BE2C (cell line): ENCODE data around the gene RAB40B.

Experiments used
- DNase-seq: peaks from one replicate; pipeline ENCODE4 v3.0.0-alpha.2; 2020
- H3K27me3 ChIP-seq: fragments of 250-450 bp; sonication (Bioruptor Pico); 2 replicates; pipeline ENCODE4 v1.5.1; 2020; ENCODE audit warnings: mild to moderate bottlenecking
- H3K36me3 ChIP-seq: fragments of 250-450 bp; sonication (Bioruptor Pico); 2 replicates; pipeline ENCODE4 v1.5.1; 2020; ENCODE audit warnings: mild to moderate bottlenecking
- H3K4me1 ChIP-seq: fragments of 250-450 bp; sonication (Bioruptor Pico); 2 replicates; pipeline ENCODE4 v1.5.1; 2020
- H3K4me3 ChIP-seq: 2 replicates; pipeline ENCODE4 v1.5.1; 2011; ENCODE audit warnings: low read depth, low read length
- H3K9me3 ChIP-seq: fragments of 250-450 bp; sonication (Bioruptor Pico); 2 replicates; pipeline ENCODE4 v1.5.1; 2020
- CTCF ChIP-seq: IDR thresholded peaks from 2 replicates; pipeline ENCODE4 v1.5.1; 2012; ENCODE audit warnings: mild to moderate bottlenecking, low read depth, low read length

RAB40B gene

GRCh38 chr17:82681547-82681946 is 17.0 kb downstream of the RAB40B start:
- H3K36me3 ChIP-seq, result no peaks in the 10 kb centered on the region
- no peaks in the 10 kb centered on the region for H3K4me1 ChIP-seq
- DNase-seq, result no peak
- TF ChIP-seq CTCF, result no peak
- peaks cover 4% of the 10 kb centered on the region; the same call in 1 of the 2 replicates for H3K9me3 ChIP-seq
- no peaks in the 10 kb centered on the region for H3K27me3 ChIP-seq
- no peak overlapping the region for H3K4me3 ChIP-seq

GRCh38 chr17:82679586-82680465 is 18.7 kb downstream of the RAB40B start:
- TF ChIP-seq CTCF, result no peak
- Histone ChIP-seq H3K9me3 (peaks cover 4% of the 10 kb centered on the region; the same call in 1 of the 2 replicates), H3K4me1 (no peaks in the 10 kb centered on the region), H3K36me3 (no peaks in the 10 kb centered on the region), H3K27me3 (no peaks in the 10 kb centered on the region), H3K4me3 (no peak overlapping the region)
- DNase-seq, result no peak

- Histone ChIP-seq H3K4me3 (no peak overlapping the region), H3K4me1 (no peaks in the 10 kb centered on the region), H3K9me3 (peaks cover 4% of the 10 kb centered on the region; the same call in 1 of the 2 replicates), H3K27me3 (no peaks in the 10 kb centered on the region), H3K36me3 (no peaks in the 10 kb centered on the region)
- TF ChIP-seq CTCF, result no peak
- DNase-seq, result no peak
Observed at GRCh38 chr17:82678265-82678891, 20.1 kb downstream of the RAB40B start.

- Histone ChIP-seq H3K4me1 (no peaks in the 10 kb centered on the region), H3K4me3 (no peak overlapping the region), H3K27me3 (no peaks in the 10 kb centered on the region), H3K9me3 (peaks cover 4% of the 10 kb centered on the region; the same call in 1 of the 2 replicates), H3K36me3 (no peaks in the 10 kb centered on the region)
- DNase-seq, result no peak
- TF ChIP-seq CTCF, result no peak
Observed at GRCh38 chr17:82677353-82677925, 21.1 kb downstream of the RAB40B start.

- Histone ChIP-seq H3K4me3 (no peak overlapping the region), H3K36me3 (no peaks in the 10 kb centered on the region), H3K9me3 (no peaks in the 10 kb centered on the region; the same call in 1 of the 2 replicates), H3K27me3 (no peaks in the 10 kb centered on the region), H3K4me1 (no peaks in the 10 kb centered on the region)
- no peak for DNase-seq
- no peak for TF ChIP-seq CTCF
Observed at GRCh38 chr17:82675476-82676245, 22.8 kb downstream of the RAB40B start.
